Measurements from ENCODE around the gene SPCS1.
"Not testable (repeated sequence)": the region's sequence is repeated elsewhere in the genome, so short reads cannot be mapped to it uniquely, and the experiment has no call there.

Gene SPCS1

DNA sequence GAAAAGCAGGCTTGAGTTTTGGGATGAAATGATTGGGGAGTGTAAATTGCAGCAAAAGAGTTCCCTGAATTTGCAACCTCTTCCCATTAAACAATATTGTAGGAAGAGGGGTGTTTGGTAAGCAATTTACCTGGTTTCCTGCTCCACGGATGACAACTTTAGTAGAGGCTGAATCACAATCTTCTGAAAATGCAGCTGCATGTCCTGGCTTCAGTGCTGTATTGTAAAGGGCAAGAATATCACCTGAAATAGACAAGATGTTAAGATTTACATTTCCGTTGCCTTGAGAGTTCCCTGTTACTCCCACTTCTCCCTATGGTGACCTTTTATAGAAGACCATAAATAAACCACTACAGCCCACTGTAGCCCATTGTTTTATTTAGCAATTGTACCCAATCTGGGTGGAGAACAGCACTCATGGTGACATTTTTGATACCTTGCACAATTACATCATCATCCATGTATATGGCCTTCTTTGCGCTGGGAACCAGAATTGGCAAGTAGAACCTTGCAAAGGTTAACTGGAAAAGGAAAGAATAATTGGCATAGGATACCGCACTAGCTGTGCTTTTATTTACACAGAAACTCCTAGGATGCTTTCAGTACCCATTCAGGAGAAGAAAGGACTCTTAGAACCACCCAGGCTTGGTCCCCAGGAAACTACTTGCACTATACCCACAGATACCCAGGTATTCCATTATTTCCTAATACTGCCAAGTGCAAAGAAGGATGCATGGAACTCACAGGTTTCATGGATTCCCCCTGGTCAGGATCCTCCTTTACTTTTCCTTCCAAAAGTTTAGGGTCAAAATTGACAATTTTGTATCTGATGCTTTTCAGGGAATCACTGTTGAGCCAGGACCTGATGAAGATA is 9.9 kb upstream of the SPCS1 start:
- DNase-seq: no peak

DNA sequence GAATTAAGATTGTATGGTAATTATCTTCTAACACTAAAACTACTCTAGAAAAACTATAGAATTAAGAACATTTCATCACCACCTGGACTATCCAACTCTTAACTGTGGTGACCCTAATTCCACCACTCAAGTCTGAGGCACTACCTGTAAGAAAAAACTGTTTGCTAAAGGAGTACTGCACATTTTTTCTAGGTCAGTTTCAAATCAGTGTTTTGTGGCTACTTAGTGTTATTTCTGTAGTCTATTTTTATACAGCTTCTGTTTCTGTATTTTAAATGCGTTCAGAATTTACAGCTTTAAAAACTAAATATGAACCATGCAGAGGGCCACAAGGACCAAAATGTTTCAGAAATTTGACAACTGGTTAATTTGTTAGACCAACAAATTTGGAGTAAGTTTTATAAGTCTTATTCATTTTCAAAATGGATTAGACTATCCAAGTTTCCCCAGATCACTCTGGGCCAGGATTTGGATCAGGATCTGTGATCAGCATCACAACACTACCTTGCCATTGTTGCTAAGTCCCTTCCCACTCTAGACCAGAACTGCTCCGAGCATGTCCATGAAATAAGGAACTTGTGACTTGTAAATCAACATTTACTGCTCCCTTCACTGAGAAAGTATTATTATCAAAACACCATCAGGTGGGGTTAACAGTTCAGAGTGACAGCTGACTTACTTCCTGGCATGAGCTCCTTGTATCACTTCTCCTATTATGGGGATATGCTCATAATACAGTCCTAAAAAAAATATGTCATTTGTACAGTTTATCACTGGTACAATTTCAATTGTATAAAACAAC is 8.9 kb upstream of the SPCS1 start:
- peak; percentile 62 for DNase-seq

DNA sequence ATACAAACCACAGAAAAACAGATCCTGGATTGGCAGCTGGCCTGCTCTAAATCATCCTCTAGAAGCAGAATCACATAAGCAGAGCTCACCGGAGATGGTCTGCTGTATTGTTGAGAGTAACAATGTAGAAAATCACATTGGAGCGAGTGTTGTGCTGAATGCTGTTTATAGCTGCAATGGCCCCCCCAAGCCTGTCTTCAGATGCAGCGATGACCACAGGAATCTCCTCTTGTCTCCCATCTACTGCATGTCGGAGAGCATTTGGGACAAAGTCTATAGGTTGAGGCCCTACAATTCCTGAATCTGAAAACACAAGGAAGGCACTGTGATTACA is 8.3 kb upstream of the SPCS1 start:
- DNase-seq: no peak

DNA sequence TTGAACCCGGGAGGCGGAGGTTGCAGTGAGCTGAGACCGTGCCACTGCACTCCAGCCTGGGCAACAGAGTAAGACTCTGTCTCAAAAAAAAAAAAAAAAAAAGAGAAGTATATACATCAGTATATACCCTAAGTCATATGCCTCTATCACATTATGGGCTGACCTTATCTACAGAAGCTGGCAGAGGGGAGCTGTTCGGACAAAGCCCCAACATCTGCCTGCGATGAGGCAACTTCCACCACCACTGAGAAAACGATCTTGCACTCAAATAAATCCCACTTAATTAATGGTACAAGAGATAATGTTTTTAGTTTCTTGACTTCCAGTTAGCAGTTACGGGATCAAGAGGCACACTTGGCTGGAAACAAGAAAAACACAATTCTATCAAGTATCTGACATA is 2.6 kb upstream of the SPCS1 start:
- DNase-seq: peak; percentile 41

DNA sequence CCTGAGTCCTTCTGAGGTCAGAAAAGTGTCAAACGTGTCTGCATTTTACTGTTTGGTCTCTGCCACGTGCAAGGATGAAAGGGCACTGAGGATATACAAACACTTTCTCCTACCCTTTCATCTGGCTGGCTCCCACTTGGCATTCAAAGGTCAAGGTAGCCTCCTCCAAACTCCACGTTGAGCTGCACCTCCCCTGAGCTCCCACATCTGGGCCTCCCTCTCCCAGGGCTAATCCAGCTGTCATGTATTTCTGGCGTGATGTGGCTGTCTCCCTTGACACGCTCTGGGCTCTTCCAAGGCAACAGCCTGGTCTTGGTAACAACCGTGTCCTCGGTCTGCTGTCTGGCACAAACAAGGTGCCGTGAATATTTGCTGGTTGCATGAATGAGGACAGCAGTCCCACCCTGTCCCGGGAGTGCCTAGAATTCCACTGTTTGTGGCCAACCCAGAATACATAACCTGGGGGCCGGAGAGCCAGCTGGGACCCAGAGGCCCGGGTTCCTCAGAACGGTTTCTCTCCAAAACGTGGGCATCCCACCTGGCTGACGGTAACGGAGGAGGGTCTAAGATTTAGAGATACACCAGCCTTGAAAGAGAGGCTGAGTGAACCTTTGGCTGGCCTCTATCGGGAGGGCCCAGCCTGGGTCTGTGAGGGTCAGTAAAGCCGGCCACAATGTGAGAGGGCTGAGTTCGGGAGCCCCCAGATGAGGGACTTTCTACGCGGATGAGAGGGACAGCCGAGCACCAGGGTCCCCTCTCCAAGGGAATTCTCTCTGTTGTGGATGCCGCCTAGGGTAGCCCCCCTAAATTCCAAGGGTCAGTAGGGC is 1.1 kb upstream of the SPCS1 start:
- DNase-seq: peak; percentile 42

DNA sequence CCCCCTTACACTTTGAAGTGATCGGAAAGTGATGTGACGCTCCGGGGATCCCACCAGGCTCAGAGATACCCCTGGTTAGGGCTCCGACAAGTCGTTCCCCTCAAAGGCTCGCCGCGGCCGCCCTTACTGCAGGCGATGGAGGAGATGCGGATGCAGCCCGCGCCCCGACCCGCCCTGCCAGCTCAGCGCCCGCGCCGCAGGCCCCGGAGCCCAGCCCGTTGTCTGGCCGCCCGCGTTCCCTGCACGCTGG is 543 bp upstream of the SPCS1 start:
- no peak for DNase-seq

DNA sequence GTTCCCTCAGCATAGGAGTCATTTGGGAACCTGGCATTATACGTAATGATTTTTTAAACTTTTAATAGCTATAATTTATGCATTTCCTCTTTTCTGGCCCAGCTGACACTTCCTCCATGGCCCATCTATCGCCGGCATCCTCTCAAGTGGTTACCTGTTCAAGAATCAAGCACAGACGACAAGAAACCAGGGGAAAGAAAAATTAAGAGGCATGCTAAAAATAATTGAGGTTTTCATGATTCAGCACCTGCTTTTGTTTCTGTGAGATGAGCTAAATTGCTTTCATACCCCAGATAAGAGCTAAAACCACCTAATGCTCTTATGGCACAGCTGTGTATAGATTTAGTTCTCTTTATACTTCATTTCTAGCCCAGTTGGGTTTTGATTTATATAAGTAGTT is 1.7 kb downstream of the SPCS1 start:
- peak; percentile 10 for DNase-seq

DNA sequence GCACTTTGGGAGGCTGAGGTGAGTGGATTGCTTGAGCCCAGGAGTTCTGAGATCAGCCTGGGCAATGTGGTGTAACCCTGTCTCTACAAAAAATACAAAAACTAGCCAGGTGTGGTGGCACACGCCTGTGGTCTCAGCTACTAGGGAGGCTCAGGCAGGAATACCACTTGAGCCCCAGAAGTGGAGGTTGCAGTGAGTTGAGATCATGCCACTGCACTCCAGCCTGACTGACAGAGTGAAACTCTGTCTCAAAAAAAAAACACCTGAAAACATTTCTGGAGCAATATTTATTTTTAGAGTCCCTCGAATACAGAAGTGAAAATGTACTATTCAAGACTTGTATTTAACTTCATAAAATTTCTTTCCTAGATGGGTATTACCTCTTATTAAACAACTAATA is 4.6 kb downstream of the SPCS1 start:
- DNase-seq: peak; percentile 11

DNA sequence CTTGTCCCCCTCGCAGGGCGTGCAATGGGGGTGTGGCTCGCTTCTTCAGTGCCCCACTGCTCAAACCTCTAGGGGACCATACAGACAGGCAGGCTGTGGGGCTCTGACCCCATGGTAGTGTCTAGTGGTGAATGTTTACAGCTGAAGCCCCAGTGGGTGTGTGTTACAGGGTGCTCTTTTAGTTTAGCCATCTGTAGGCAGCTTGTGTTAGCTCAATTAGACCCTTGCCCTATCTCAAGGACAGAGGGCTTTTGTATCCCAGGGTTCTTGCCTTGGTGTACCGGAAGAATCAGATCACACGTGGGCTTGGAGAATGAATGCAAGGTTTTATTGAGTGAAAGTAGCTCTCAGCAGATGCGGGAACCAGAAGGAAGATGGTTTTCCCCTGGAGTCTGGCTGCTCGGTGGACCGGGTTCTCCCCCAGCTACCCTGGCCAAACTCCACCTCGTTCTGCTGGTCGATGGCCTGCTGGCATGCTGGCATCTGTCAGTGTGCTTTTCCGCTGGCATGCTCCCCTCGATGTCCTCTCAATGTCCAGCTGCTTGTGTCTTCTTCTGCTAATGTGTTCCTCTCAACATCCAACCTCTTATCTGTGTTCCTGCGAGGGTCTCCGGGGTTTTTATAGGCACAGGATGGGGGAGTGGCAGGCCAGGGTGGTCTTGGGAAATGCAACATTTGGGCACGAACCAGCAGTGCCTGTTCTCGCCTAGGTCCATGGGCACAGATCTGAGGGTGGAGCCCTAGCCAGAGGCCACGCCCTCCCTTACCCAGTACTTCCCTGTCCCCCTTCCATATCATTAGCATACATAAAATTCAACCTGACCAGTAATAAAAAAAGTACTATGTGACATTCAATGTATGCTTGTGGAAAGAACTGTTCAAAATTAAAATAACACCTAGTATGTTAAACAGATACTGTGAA is 6.6 kb downstream of the SPCS1 start:
- no peak for DNase-seq

DNA sequence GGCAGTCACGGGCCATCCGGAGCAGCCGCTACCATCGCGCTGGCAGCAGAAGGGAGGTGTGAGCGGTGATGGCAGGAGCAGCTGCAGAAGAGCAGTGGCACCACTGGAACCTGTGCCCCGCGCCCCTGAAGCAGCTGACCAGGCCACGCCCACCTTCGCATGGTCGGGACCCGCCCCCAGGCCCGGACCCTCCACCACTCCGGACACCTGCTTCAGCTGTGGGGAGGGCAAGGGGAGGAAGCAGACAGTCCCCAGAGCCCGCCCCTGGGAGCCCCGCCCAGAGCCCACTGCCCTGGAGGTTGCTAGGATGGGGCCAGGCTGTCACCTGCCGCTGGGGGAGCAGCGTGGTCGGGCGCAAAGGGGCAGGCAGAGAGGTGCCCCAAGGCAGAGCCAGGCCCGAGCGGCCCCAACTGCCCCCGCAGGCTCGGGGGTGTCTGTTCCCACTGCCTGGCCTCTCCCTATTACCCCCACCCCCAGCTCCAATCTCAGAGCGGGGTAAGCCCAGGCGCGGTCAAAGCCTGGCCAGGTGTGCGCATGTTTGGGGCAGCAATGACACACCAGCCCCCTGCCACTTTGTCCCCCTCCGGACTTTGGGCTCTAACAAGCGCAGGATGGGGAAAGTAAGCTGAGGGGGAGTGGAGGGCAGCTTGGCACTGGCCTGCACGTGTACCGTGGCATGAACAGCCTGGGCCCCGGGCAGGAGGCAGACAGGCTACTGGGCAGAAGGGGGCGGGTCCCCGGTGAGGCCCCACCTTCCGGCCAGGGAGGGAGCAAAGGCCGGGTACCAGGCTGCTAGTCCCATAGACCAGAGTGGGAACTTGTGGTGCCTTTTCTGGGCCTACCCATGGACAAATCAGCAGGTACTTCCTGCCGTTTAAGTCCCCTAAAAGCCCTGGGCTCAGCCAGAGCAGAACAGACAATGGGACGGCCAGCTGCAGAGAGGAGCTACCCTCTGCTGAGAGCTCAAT is 8.7 kb downstream of the SPCS1 start:
- DNase-seq: peak; percentile 15

DNA sequence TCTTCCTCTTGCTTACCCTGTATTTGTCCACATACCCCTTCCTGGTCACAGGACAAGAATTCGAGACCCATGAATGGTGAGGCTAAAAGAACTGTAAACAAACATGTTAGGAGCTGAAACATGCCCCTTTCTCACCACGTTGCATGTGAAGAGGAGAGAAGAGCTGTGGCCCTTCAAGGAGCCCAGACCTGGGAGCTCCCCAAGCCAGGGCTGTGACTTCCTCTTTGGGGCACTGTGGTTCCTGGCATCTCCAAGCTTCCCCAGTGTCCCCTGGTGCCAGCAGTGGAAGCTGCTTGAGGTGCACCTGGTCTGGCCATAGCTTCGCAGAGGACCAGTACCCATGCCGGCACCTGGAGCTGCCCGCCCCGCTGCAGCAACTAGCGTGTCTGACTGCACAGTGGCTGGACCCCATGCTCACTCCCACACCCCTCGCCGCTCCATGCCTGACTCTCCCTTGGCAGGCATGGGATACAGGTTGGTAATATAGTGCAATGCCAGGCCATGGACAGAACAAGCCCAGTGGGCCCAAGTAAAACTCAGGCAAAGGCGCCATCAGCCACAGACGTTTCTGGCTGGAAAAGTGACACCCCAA is 9.9 kb downstream of the SPCS1 start:
- DNase-seq: peak; percentile 64

DNA sequence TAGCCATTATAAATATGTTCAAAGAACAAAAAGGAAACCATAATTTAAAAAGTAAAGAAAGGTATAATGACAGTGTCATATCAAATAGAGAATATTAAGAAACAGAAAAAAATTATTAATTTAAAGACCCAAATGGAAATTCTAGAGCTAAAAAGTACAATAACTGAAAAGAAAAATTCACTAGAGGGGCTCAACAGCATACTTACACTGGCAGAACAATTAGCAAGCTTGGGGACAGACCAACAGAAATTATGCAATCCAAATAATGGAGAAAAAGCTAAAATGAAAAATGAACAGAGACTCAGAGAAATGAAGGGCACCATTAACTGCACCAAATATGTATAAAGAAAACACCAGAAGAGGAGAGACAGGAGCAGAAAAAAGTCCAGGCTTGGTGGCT is 13.7 kb downstream of the SPCS1 start:
- DNase-seq: no peak

DNA sequence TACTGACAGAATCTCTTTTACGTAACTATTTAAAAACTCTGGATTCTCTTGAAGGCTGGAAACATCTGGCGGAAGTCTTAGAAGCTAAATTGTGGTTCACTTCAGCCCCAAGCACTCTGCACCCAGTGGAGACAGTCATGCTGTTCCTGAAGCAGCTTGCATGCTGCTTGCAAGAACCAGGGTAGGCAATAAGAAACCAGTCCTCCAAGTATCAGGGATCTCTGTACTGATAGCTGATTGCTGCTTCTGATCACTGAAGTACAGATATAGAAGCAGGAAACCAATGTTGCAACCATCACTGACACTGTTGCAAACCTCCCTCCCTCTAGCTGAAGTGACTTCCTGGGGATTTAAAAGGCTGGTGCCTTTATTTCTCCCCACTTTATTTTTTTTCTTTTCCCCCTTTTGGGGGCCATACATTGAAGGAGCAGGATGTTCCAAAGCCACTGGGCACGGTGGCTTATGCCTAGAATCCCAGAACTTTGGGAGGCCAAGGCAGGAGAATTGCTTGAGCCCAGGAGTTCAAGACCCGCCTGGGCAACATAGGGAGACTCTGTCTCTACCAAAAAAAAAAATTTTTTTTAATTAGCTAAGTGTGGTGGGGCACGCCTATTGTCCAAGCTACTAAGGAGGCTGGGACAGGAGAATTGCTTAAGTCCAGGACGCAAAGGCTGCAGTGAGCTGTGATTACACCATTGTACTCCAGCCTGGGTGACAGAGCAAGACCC is 15.3 kb downstream of the SPCS1 start:
- peak; percentile 98 for DNase-seq

DNA sequence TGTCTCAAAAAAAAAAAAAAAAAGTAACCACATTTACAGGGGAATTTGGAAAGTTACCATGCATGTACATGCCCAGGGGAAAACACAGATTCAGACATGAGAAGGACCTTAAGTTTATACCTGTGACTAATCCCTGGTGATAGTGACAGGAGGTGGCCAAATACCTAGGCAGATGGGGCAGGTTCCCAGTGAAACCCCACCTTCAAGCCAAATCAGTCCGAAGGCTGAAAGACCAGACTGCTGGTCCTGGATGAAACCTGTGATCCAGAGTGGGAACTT is 15.8 kb downstream of the SPCS1 start:
- no peak for DNase-seq

DNA sequence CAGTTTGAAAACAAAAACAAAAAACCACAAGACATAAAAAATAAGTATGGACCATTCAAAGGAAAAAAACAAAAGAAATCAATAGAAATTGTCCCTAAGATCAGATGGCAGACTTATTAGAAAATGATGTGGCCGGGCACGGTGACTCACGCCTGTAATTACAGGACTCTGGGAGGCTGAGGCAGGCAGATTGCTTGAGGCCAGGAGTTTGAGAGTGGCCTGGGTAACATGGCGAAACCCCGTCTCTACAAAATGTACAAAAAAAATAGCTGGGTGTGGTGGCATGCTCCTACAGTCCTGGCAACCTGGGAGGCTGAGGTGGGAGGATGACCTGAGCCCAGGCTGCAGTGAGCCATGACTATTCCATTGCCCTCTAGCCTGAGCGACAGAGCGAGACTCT is 16.6 kb downstream of the SPCS1 start:
- DNase-seq: no peak

DNA sequence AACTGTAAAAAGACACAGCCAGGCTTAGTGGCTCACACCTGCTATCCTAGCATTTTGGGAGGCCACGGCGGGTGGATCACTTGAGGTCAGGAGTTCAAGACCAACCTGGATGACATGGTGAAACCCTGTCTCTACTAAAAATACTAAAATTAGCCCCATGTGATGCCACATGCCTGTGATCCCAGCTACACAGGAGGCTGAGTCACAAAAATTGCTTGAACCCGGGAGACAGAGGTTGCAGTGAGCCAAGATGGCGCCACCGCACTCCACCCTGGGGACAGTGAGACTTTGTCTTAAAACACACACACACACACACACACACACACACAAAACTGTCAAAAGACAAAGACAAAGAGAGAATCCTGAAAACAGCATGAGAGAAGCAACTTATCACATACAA is 18.0 kb downstream of the SPCS1 start:
- DNase-seq: peak; percentile 2

DNA sequence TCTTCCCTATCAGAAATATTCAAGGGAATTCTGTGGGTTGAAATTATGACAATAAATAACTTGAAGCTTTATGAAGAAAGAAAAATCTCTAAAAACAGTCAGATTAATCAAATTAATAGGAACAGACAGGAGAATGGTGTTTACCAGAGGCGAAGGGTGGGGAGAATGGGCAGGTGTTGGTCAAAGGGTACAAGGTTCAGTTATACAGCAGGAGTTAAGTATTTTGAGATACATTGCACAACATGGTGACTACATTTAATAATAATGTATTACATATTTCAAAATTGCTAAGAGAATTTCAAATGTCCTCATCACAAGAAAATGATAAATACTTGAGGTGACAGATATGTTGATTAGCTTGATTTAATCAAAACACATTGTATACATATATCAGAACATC is 18.6 kb downstream of the SPCS1 start:
- no peak for DNase-seq

DNA sequence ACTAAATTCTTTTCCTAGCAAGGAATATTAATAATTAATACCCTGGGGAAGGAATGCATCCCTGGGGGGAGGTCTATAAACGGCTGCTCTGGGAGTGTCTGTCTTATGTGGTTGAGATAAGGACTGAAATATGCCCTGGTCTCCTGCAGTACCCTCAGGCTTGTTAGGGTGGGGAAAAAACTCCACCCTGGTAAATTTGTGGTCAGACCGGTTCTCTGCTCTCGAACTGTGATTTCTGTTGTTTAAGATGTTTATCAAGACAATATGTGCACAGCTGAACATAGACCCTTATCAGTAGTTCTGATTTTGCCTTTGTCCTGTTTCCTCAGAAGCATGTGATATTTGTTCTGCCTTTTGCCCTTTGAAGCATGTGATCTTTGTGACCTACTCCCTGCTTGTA is 22.8 kb downstream of the SPCS1 start:
- not testable (repeated sequence) for DNase-seq

DNA sequence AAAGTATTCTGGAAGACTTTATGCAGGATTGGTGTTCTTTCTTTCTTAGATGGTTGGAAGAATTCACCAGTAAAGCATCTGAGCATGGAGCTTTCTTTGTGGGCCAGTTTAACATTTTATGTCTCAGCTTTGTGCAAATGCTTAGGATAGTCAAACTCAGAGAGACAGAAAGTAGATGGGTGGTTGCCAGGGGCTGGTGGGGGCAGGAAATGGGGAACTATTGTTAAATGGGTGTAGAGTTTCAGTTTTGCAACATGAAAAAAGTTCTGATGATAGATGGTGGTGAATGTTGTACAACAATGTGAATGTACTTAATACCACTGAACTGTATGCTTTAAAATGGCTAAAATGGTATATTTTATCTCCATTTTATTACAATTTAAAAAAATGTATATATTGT is 24.8 kb downstream of the SPCS1 start:
- peak; percentile 83 for DNase-seq

DNA sequence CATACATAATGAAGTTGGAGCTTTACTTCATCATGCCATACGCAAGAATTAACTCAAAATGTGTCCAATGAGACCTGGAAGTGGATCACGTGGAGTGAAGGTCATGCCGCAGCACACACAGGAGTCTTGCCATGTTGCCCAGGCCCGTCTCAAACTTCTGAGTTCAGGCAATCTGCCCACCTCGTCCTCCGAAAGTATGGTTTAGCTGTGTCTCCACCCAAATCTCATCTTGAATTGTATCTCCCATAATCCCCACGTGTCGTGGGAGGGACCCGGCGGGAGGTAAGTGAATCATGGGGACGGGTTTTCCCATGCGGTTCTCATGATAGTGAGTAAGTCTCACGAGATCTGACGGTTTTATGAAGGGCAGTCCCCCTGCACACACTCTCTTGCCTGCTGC is 25.7 kb downstream of the SPCS1 start:
- DNase-seq: no peak
